PC-9 (cell line): ENCODE measurements around the gene MORN2. TPM values are rescaled to one million over a fixed set of nuclear protein-coding genes. Genes with fewer than 3 reads are reported as not detected.
A peak's percentile ranks its signal among the peaks of the same experiment; 100 is the strongest.

Source experiments
- BruUV-seq: library from RNA; stranded (reverse); fragments of 400-500 nt; replicated peaks from 2 replicates; lab custom pipeline; 2021; lab: Mats Ljungman, UMichigan
- CTCF ChIA-PET: fragments of 300-600 bp; sonication (Branson Sonifier 250); formaldehyde crosslinking; loops from one replicate; lab custom pipeline; 2022; ENCODE audit warnings: antibody characterized with exemption; lab: Charles Lee
- POLR2A ChIA-PET: fragments of 300-600 bp; sonication (Branson Sonifier 250); formaldehyde crosslinking; loops from one replicate; lab custom pipeline; 2022; ENCODE audit warnings: antibody characterized with exemption; ENCODE audit not compliant: unreplicated experiment; lab: Charles Lee
- DNase-seq, 2 experiments: peaks; one replicate each; pipeline versions ENCODE4 v3.0.0 to v3.0.0-alpha.2; 2015 to 2022; ENCODE audit warnings: mixed read lengths in 1 of 2
- H2AFZ ChIP-seq: fragments of 200-600 bp; sonication (generic); 2 replicates; pipeline ENCODE4 v1.8.1; 2017; ENCODE audit warnings: antibody characterized with exemption
- H3F3A ChIP-seq: fragments of 200-600 bp; sonication (generic); 2 replicates; pipeline ENCODE4 v1.8.1; 2017; ENCODE audit warnings: antibody characterized with exemption, mild to moderate bottlenecking, low read depth; ENCODE audit not compliant: insufficient read depth
- H3K27ac ChIP-seq: fragments of 200-600 bp; sonication (generic); 2 replicates; pipeline ENCODE4 v1.6.1; 2016; ENCODE audit warnings: mixed run types
- H3K27me3 ChIP-seq: fragments of 200-600 bp; sonication (generic); 2 replicates; pipeline ENCODE4 v1.6.1; 2016; ENCODE audit warnings: low read depth, mixed run types; ENCODE audit not compliant: insufficient read depth
- H3K36me3 ChIP-seq: fragments of 200-600 bp; sonication (generic); 2 replicates; pipeline ENCODE4 v1.6.1; 2016; ENCODE audit warnings: low read depth, mixed run types
- H3K4me1 ChIP-seq: fragments of 200-600 bp; sonication (generic); replicated peaks from 2 replicates; pipeline ENCODE4 v1.6.1; 2016; ENCODE audit warnings: mixed run types; ENCODE audit not compliant: insufficient read depth
- H3K4me2 ChIP-seq: fragments of 200-600 bp; sonication (generic); 2 replicates; pipeline ENCODE4 v1.6.1; 2017; ENCODE audit warnings: mixed run types
- H3K4me3 ChIP-seq: fragments of 200-600 bp; sonication (generic); 2 replicates; pipeline ENCODE4 v1.6.1; 2016; ENCODE audit warnings: mixed run types
- H3K79me2 ChIP-seq: fragments of 200-600 bp; sonication (generic); 2 replicates; pipeline ENCODE4 v1.6.1; 2017; ENCODE audit warnings: low read depth, mixed run types
- H3K9me2 ChIP-seq: fragments of 200-600 bp; sonication (generic); 2 replicates; pipeline ENCODE4 v1.8.1; 2017; ENCODE audit warnings: mild to moderate bottlenecking; ENCODE audit not compliant: insufficient read depth
- H3K9me3 ChIP-seq: fragments of 200-600 bp; sonication (generic); 2 replicates; pipeline ENCODE4 v1.8.1; 2016; ENCODE audit warnings: low read depth; ENCODE audit not compliant: insufficient read depth
- H4K20me1 ChIP-seq: fragments of 200-600 bp; sonication (generic); 2 replicates; pipeline ENCODE4 v1.8.1; 2017; ENCODE audit not compliant: insufficient read depth
- CTCF ChIP-seq: fragments of 200-600 bp; sonication (generic); conservative IDR thresholded peaks from 2 replicates; pipeline ENCODE4 v1.6.1; 2017; ENCODE audit warnings: mixed run types, antibody characterized with exemption, mild to moderate bottlenecking, moderate library complexity
- EZH2 ChIP-seq: fragments of 200-600 bp; sonication (generic); IDR thresholded peaks from 2 replicates; pipeline ENCODE4 v1.8.0; 2017; ENCODE audit warnings: antibody characterized with exemption, low read depth
- intact Hi-C: fragments of 100-400 bp; cut with micrococcal nuclease; formaldehyde crosslinking; loops from one replicate; pipeline ENCODE4 v1.10.0; 2022; ENCODE audit not compliant: unreplicated experiment
- total RNA-seq: library from RNA; stranded (reverse); gene quantifications from 2 replicates; pipeline ENCODE4 v1.2.3, GENCODE V29; 2021

The MORN2 gene
- total RNA-seq, 1 experiment from 2014 or later = 22.9 TPM

- intact Hi-C loops = no loop called here
- Histone ChIP-seq H3K4me2 (no peak overlapping the region), H3K4me1 (peaks cover 9% of the 10 kb centered on the region), H3K27ac (no peak overlapping the region), H3K4me3 (no peak overlapping the region), H3K36me3 (peaks cover 12% of the 10 kb centered on the region; the same call in 1 of the 2 replicates), H3K79me2 (no peaks in the 10 kb centered on the region), H3K9me2 (no peaks in the 10 kb centered on the region), H3K27me3 (no peaks in the 10 kb centered on the region), H4K20me1 (no peaks in the 10 kb centered on the region), H3F3A (peaks cover 18% of the 10 kb centered on the region; the same call in 1 of the 2 replicates), H3K9me3 (no peaks in the 10 kb centered on the region), H2AFZ (no peak overlapping the region)
- BruUV-seq = no TSS peak
- no peak for DNase-seq
- ChIA-PET POLR2A (no interaction called here), CTCF (no interaction called here)
- TF ChIP-seq EZH2 (no peak), CTCF (no peak)
Measured at GRCh38 chr2:38829971-38830370, 45.8 kb upstream of the MORN2 start.

- POLR2A ChIA-PET = no interaction called here
- CTCF ChIA-PET = no interaction called here
- H3K9me2 ChIP-seq = no peaks in the 10 kb centered on the region
- no peaks in the 10 kb centered on the region for H4K20me1 ChIP-seq
- H3K79me2 ChIP-seq = no peaks in the 10 kb centered on the region
- DNase-seq = no peak
- peaks cover 12% of the 10 kb centered on the region; the same call in 1 of the 2 replicates for H3K36me3 ChIP-seq
- TF ChIP-seq CTCF (no peak), EZH2 (no peak)
- no peak overlapping the region for H2AFZ ChIP-seq
- H3K27ac ChIP-seq = no peak overlapping the region
- no TSS peak for BruUV-seq
- H3K9me3 ChIP-seq = no peaks in the 10 kb centered on the region
- peaks cover 9% of the 10 kb centered on the region for H3K4me1 ChIP-seq
- H3F3A ChIP-seq = peaks cover 22% of the 10 kb centered on the region; the same call in 1 of the 2 replicates
- intact Hi-C loops = no loop called here
- H3K4me2 ChIP-seq = no peak overlapping the region
- H3K27me3 ChIP-seq = no peaks in the 10 kb centered on the region
- no peak overlapping the region for H3K4me3 ChIP-seq
Measured at GRCh38 chr2:38830526-38831159, 45.1 kb upstream of the MORN2 start.

GRCh38 chr2:38835015-38835601 lies 40.7 kb upstream of the MORN2 start:
- Histone ChIP-seq H3K4me2 (no peak overlapping the region), H3K4me3 (no peak overlapping the region), H3K9me2 (no peaks in the 10 kb centered on the region), H3F3A (peaks cover 15% of the 10 kb centered on the region; the same call in 1 of the 2 replicates), H3K27ac (no peak overlapping the region), H3K4me1 (no peaks in the 10 kb centered on the region), H3K79me2 (no peaks in the 10 kb centered on the region), H3K9me3 (no peaks in the 10 kb centered on the region), H3K36me3 (no peaks in the 10 kb centered on the region), H3K27me3 (no peaks in the 10 kb centered on the region), H2AFZ (no peak overlapping the region), H4K20me1 (no peaks in the 10 kb centered on the region)
- TF ChIP-seq CTCF = peak; percentile 50; the same call in 1 of the 2 replicates
- no peak for TF ChIP-seq EZH2
- no TSS peak for BruUV-seq
- intact Hi-C loops = no loop called here
- CTCF ChIA-PET = interaction anchor here (0.6 kb wide), 1 partner anchor 535 kb away, joined by 10 read pairs; no protein-coding TSS in a partner anchor
- POLR2A ChIA-PET = no interaction called here
- no peak for DNase-seq
